ENCODE results near the gene DOLK. TPM values are rescaled to one million over a fixed set of nuclear protein-coding genes. Genes with fewer than 3 reads are reported as not detected.
"Not testable (repeated sequence)": the region's sequence is repeated elsewhere in the genome, so short reads cannot be mapped to it uniquely, and the experiment has no call there.

The DOLK gene
- total RNA-seq, 1 experiment from 2014 or later = 12.0 TPM

GRCh38 chr9:128945798-128946501 lies 1.5 kb downstream of the DOLK start:
- ChIA-PET CTCF (no interaction called here), RAD21 (ENCODE audit: low non-redundant PET in 1 of 2, low total read pairs in 2 of 2, uncharacterized antibody in 2 of 2, unreplicated experiment in 2 of 2) (no interaction called here)
- peaks cover 37% of the 10 kb centered on the region for H3K79me2 ChIP-seq (ENCODE audit: insufficient read depth, low read length)

GRCh38 chr9:128944966-128945365 lies 2.4 kb downstream of the DOLK start:
- peaks cover 30% of the 10 kb centered on the region for H3K79me2 ChIP-seq (ENCODE audit: insufficient read depth, low read length)
- peaks cover 8 to 18% of the 10 kb centered on the region in 2 experiments; a peak in 2 of 4 replicates for H3K4me1 ChIP-seq (ENCODE audit: control insufficient read depth in 1 of 2, insufficient read depth in 2 of 2, low read length in 2 of 2)
- H4K20me1 ChIP-seq (ENCODE audit: insufficient read depth); CTCF ChIA-PET; H3K9ac ChIP-seq (ENCODE audit: low read length); H3K27me3 ChIP-seq (ENCODE audit: insufficient read depth, low read length); H2AFZ ChIP-seq (ENCODE audit: low read depth, low read length, poor library complexity, severe bottlenecking); H3K9me2 ChIP-seq (ENCODE audit: insufficient read depth); H3K4me3 ChIP-seq (replicated peaks in 1 of 2; ENCODE audit: low read depth in 1 of 2, low read length in 2 of 2); H3K36me3 ChIP-seq (ENCODE audit: control insufficient read depth in 1 of 2, insufficient read depth in 2 of 2, low read length in 2 of 2); H3K9me3 ChIP-seq (ENCODE audit: control insufficient read depth in 1 of 2, insufficient read depth in 1 of 2, low read depth in 1 of 2, low read length in 2 of 2); intact Hi-C loops (cut with micrococcal nuclease); RAD21 ChIA-PET (ENCODE audit: low non-redundant PET in 1 of 2, low total read pairs in 2 of 2, uncharacterized antibody in 2 of 2, unreplicated experiment in 2 of 2); POLR2A ChIA-PET; H3K27ac ChIP-seq (ENCODE audit: low read depth, low read length); BruUV-seq (replicated peaks); DNase-seq (ENCODE audit: low read depth, low spot score); ATAC-seq; H3K4me2 ChIP-seq (ENCODE audit: low read length): not testable (repeated sequence)

More at GRCh38 chr9:128945798-128946501, 1.5 kb downstream of the DOLK start:
- Histone ChIP-seq H3K4me3 (replicated peaks in 1 of 2; ENCODE audit: low read depth in 1 of 2, low read length in 2 of 2) (peak overlapping the region; percentile 90 to 100; a peak in 3 of 4 replicates), H3K9me3 (ENCODE audit: control insufficient read depth in 1 of 2, insufficient read depth in 1 of 2, low read depth in 1 of 2, low read length in 2 of 2) (no peaks in the 10 kb centered on the region), H3K4me2 (ENCODE audit: low read length) (peak overlapping the region; percentile 95), H3K27ac (ENCODE audit: low read depth, low read length) (no peak overlapping the region), H3K4me1 (ENCODE audit: control insufficient read depth in 1 of 2, insufficient read depth in 2 of 2, low read length in 2 of 2) (peaks cover 8 to 18% of the 10 kb centered on the region in 2 experiments; a peak in 2 of 4 replicates), H3K27me3 (ENCODE audit: insufficient read depth, low read length) (no peaks in the 10 kb centered on the region), H4K20me1 (ENCODE audit: insufficient read depth) (no peaks in the 10 kb centered on the region), H3K36me3 (ENCODE audit: control insufficient read depth in 1 of 2, insufficient read depth in 2 of 2, low read length in 2 of 2) (peaks cover 0 to 2% of the 10 kb centered on the region in 2 experiments; a peak in 1 of 4 replicates), H3K9ac (ENCODE audit: low read length) (no peak overlapping the region), H3K9me2 (ENCODE audit: insufficient read depth) (no peaks in the 10 kb centered on the region), H2AFZ (ENCODE audit: low read depth, low read length, poor library complexity, severe bottlenecking) (no peak overlapping the region)
- BruUV-seq (replicated peaks) = no TSS peak
- no peak for ATAC-seq
- POLR2A ChIA-PET = no interaction called here
- intact Hi-C loops (cut with micrococcal nuclease) = no loop called here
- no peak for DNase-seq (ENCODE audit: low read depth, low spot score)
- no peak for TF ChIP-seq EGR1 (IDR thresholded peaks at IDR 0.05; ENCODE audit: low read depth)
- TF ChIP-seq CBX3 (IDR thresholded peaks at IDR 0.05; ENCODE audit: low read depth) = no peak
- TF ChIP-seq TCF7L2 (IDR thresholded peaks at IDR 0.05; ENCODE audit: borderline replicate concordance, extremely low read depth, insufficient read depth, insufficient read length) = no peak
- TF ChIP-seq ZFX (IDR thresholded peaks at IDR 0.05) = no peak
- no peak for TF ChIP-seq FOSL1 (IDR thresholded peaks at IDR 0.05; ENCODE audit: low read depth)
- no peak for TF ChIP-seq JUND (IDR thresholded peaks at IDR 0.05)
- TF ChIP-seq ATF3 (IDR thresholded peaks at IDR 0.05) = no peak
- no peak for TF ChIP-seq MAX (IDR thresholded peaks at IDR 0.05)
- no peak for TF ChIP-seq EZH2 (IDR thresholded peaks at IDR 0.05)
- no peak for TF ChIP-seq ZNF274 (IDR thresholded peaks at IDR 0.05; ENCODE audit: low read depth, low read length)
- TF ChIP-seq CTCF (IDR thresholded peaks at IDR 0.05 in 2 of 3, conservative IDR thresholded peaks at IDR 0.05 in 1 of 3; ENCODE audit: borderline replicate concordance in 1 of 3, insufficient read depth in 1 of 3, low read depth in 2 of 3, low read length in 2 of 3) = no peak
- no peak for TF ChIP-seq RAD21 (IDR thresholded peaks at IDR 0.05; ENCODE audit: low read depth)
